ENCODE data around the gene HOXB5.

- peak in 1 of 3 donors; percentile 95 for TF ChIP-seq CTCF (IDR thresholded peaks at IDR 0.05)
- TF ChIP-seq POLR2A (IDR thresholded peaks at IDR 0.05): no peak
Measured at GRCh38 chr17:48618256-48618896, 24.8 kb upstream of the HOXB5 start.
